Osteoblast (primary cell): Measurements from ENCODE around the gene DIP2A. TPM values are rescaled to one million over a fixed set of nuclear protein-coding genes. Genes with fewer than 3 reads are reported as not detected.

Source experiments
- DNase-seq: peaks from one replicate; pipeline ENCODE4 v3.0.0; 2011; ENCODE audit warnings: low spot score, mixed read lengths; ENCODE audit not compliant: insufficient read length; ENCODE audit errors: missing footprints
- H2AFZ ChIP-seq: 2 replicates; pipeline ENCODE4 v1.6.0; 2011; ENCODE audit warnings: mild to moderate bottlenecking, low read length
- H3K27ac ChIP-seq: 2 replicates; pipeline ENCODE4 v1.5.1; 2011; ENCODE audit warnings: mild to moderate bottlenecking, low read depth, low read length, moderate library complexity
- H3K27me3 ChIP-seq: 2 replicates; pipeline ENCODE4 v1.6.0; 2012; ENCODE audit warnings: mild to moderate bottlenecking, control low read depth, inconsistent platforms, low read length, moderate library complexity; ENCODE audit not compliant: insufficient read depth
- H3K36me3 ChIP-seq: 2 replicates; pipeline ENCODE4 v1.5.1; 2011; ENCODE audit warnings: mild to moderate bottlenecking, low read length, control low read depth, moderate library complexity; ENCODE audit not compliant: insufficient read depth
- H3K4me1 ChIP-seq: 2 replicates; pipeline ENCODE4 v1.5.1; 2011; ENCODE audit warnings: mild to moderate bottlenecking, low read length, control low read depth, moderate library complexity; ENCODE audit not compliant: insufficient read depth
- H3K4me2 ChIP-seq: 2 replicates; pipeline ENCODE4 v1.6.0; 2011; ENCODE audit warnings: mild to moderate bottlenecking, low read length; ENCODE audit not compliant: insufficient read depth
- H3K4me3 ChIP-seq: fragments of 200-600 bp; sonication (generic); 3 replicates; pipeline ENCODE4 v1.5.1; 2012; ENCODE audit warnings: mild to moderate bottlenecking, low read length, inconsistent platforms; ENCODE audit not compliant: insufficient read depth
- H3K79me2 ChIP-seq: 2 replicates; pipeline ENCODE4 v1.6.0; 2012; ENCODE audit warnings: mild to moderate bottlenecking, low read length, control low read depth, inconsistent platforms; ENCODE audit not compliant: insufficient read depth
- H3K9me3 ChIP-seq: 2 replicates; pipeline ENCODE4 v1.5.1; 2011; ENCODE audit warnings: low read depth, low read length, control low read depth
- H4K20me1 ChIP-seq: 2 replicates; pipeline ENCODE4 v1.6.0; 2012; ENCODE audit warnings: mild to moderate bottlenecking, low read length, control low read depth; ENCODE audit not compliant: insufficient read depth
- total RNA-seq: library from RNA; depleted of rRNA; stranded (reverse); fragments of >200 nt; gene quantifications from 2 replicates; pipeline ENCODE4 v1.2.3, GENCODE V29; 2012
- TF ChIP-seq, protein P1 (sequence below): IDR thresholded peaks from 2 replicates; pipeline ENCODE4 v1.5.1; 2011; ENCODE audit warnings: mild to moderate bottlenecking, low read depth, low read length, moderate library complexity; ENCODE audit errors: extremely low read depth

The DIP2A gene
- total RNA-seq, 1 donor, result 22.8 TPM

DNA sequence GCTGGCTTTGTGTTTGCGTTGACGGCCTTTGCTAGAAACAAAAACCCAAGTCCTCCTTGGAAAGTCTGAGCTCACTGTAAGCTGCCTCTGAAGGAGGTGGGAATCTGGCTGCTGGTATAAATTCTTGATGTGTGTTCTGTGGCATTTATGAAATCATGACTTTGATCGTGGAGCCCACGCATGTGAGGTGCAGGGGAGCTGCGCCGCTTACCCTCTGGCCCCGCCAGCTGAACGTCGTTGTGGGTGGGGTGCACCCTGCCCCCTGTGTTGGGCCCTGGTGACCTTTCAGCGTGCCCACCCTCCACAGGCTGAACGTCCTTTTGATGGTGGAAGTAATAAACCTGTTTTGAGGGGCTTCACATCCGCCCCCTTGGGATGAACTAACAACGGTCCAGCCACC lies 21.2 kb upstream of the DIP2A start:
- Histone ChIP-seq H3K4me1 (no peaks in the 10 kb centered on the region), H3K79me2 (no peaks in the 10 kb centered on the region), H3K36me3 (peaks cover 53% of the 10 kb centered on the region), H2AFZ (no peak overlapping the region), H3K27me3 (no peaks in the 10 kb centered on the region), H3K9me3 (no peaks in the 10 kb centered on the region), H3K4me2 (no peak overlapping the region), H4K20me1 (no peaks in the 10 kb centered on the region), H3K4me3 (no peak overlapping the region), H3K27ac (no peak overlapping the region)
- DNase-seq, result peak; percentile 23
- TF ChIP-seq, protein P1, sequence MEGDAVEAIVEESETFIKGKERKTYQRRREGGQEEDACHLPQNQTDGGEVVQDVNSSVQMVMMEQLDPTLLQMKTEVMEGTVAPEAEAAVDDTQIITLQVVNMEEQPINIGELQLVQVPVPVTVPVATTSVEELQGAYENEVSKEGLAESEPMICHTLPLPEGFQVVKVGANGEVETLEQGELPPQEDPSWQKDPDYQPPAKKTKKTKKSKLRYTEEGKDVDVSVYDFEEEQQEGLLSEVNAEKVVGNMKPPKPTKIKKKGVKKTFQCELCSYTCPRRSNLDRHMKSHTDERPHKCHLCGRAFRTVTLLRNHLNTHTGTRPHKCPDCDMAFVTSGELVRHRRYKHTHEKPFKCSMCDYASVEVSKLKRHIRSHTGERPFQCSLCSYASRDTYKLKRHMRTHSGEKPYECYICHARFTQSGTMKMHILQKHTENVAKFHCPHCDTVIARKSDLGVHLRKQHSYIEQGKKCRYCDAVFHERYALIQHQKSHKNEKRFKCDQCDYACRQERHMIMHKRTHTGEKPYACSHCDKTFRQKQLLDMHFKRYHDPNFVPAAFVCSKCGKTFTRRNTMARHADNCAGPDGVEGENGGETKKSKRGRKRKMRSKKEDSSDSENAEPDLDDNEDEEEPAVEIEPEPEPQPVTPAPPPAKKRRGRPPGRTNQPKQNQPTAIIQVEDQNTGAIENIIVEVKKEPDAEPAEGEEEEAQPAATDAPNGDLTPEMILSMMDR, result no peak

DNA sequence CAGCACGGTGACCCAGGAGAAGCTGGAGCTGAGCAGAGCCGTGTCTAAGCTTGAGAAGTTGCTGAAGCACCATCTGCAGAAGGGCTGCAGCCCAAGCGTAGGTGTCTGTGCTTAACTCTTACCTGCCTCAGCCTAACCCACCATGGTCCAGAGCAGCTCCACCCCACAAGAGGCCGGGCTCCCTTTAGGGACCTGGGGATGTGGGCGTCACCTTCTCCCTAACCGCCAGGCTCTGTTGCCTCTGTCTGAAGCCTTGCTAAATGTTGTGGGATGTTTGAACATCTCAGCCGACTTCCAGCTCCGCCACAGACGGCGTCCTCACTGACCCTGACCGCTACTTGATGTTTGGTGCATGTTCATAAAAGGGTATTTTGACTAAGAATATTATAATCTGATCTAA lies 20.4 kb upstream of the DIP2A start:
- Histone ChIP-seq H3K4me1 (no peaks in the 10 kb centered on the region), H3K79me2 (no peaks in the 10 kb centered on the region), H3K27me3 (no peaks in the 10 kb centered on the region), H3K36me3 (peaks cover 60% of the 10 kb centered on the region), H3K4me3 (no peak overlapping the region), H2AFZ (no peak overlapping the region), H4K20me1 (no peaks in the 10 kb centered on the region), H3K27ac (no peak overlapping the region), H3K4me2 (no peak overlapping the region), H3K9me3 (no peaks in the 10 kb centered on the region)
- TF ChIP-seq, protein P1, result no peak
- DNase-seq, result no peak

DNA sequence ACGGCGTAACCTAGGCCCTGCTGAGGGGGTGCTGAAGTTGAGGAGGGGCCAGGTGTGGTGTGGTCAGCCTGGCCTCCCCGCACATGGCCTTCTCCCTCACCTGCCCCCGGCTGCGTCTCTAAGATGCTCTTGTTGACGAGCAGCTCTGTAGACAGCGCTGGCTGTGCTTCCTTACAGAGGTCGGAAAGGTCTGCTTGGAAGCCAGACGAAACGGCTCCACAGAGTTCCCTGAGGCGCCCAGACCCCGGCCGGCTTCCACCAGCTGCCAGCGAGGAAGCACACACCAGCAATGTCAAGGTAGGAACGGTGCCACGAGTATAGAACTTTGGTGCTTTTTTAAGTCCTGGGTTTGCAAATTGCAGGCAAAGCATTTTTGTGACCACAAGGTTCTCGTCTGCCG lies 18.8 kb upstream of the DIP2A start:
- peak; percentile 38 for DNase-seq
- H3K4me1 ChIP-seq, result no peaks in the 10 kb centered on the region
- H3K4me2 ChIP-seq, result no peak overlapping the region
- peaks cover 65% of the 10 kb centered on the region for H3K36me3 ChIP-seq
- no peaks in the 10 kb centered on the region for H3K27me3 ChIP-seq
- no peaks in the 10 kb centered on the region for H4K20me1 ChIP-seq
- no peaks in the 10 kb centered on the region for H3K9me3 ChIP-seq
- H3K27ac ChIP-seq, result no peak overlapping the region
- H3K4me3 ChIP-seq, result no peak overlapping the region
- H3K79me2 ChIP-seq, result no peaks in the 10 kb centered on the region
- TF ChIP-seq, protein P1, result no peak
- H2AFZ ChIP-seq, result no peak overlapping the region

DNA sequence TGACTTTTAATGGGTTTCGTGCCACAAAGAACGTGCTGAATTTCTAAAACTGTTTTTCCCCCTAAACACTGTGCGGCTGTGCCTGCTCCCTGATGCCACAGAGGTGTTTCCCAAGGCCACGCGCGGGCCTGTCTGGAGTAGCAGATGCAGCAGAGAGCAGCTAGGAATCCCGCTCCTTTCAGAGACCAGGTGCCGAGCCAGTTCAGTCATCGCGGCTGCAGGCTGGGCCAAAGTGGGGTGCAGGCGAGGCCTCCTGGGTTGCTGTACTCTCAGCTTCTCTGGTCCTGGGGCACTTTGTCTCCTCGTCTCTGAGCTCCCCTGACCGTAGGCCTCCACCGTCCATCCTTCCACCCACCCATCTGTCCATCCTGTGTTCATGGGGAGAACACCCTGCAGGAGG lies 17.4 kb upstream of the DIP2A start:
- H2AFZ ChIP-seq, result no peak overlapping the region
- H3K36me3 ChIP-seq, result peaks cover 70% of the 10 kb centered on the region
- H4K20me1 ChIP-seq, result no peaks in the 10 kb centered on the region
- H3K79me2 ChIP-seq, result no peaks in the 10 kb centered on the region
- no peak for DNase-seq
- TF ChIP-seq, protein P1, result no peak
- no peaks in the 10 kb centered on the region for H3K27me3 ChIP-seq
- no peak overlapping the region for H3K4me2 ChIP-seq
- no peaks in the 10 kb centered on the region for H3K9me3 ChIP-seq
- no peak overlapping the region for H3K4me3 ChIP-seq
- no peaks in the 10 kb centered on the region for H3K4me1 ChIP-seq
- no peak overlapping the region for H3K27ac ChIP-seq
